Upper lobe of left lung (tissue), 4 donors: ENCODE measurements around the gene SERTM1.

Experiments
- EP300 ChIP-seq, 4 donors: sonication (generic); formaldehyde crosslinking; IDR thresholded peaks; one replicate each; pipeline ENCODE4 v1.5.1; 2017; ENCODE audit warnings: antibody characterized with exemption in 4 of 4, control low read depth in 2 of 4
- POLR2A ChIP-seq, 4 donors: fragments of 450-650 bp; IDR thresholded peaks; one replicate each; pipeline ENCODE4 v1.5.1; 2016 to 2017; ENCODE audit warnings: antibody characterized with exemption in 4 of 4, mild to moderate bottlenecking in 2 of 4
- POLR2AphosphoS5 ChIP-seq, 2 donors: sonication (generic); formaldehyde crosslinking; IDR thresholded peaks; one replicate each; pipeline ENCODE4 v1.5.1; 2017; ENCODE audit warnings: antibody characterized with exemption in 2 of 2
- TF ChIP-seq, protein P1 (sequence below), 6 experiments: fragments of 450-650 bp in 4 of 6; fragments of 200-600 bp in 2 of 6; sonication (generic) in 2 of 6; IDR thresholded peaks; one replicate each; pipeline ENCODE4 v1.5.1; 2016 to 2019; ENCODE audit warnings: antibody characterized with exemption in 6 of 6

DNA sequence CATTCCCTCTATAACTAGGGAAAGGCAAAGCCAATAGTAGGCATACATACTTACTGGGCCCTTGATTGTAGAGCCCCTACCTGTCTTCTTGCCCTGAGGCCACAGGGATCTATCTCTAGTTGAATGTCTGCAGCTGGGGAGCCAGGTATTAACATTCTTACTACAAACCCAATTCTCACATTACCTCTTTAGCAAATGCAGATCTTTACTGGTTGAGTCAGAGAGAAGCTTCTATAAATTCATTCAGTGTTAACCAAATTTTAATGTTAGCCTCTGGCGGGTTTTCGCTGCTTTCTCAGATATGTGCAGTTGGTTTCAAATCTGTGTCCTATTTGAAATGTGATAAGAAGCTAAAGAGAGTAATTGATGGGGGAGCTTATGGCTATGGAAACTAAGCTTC lies 43.2 kb downstream of the SERTM1 start:
- TF ChIP-seq, protein P1, sequence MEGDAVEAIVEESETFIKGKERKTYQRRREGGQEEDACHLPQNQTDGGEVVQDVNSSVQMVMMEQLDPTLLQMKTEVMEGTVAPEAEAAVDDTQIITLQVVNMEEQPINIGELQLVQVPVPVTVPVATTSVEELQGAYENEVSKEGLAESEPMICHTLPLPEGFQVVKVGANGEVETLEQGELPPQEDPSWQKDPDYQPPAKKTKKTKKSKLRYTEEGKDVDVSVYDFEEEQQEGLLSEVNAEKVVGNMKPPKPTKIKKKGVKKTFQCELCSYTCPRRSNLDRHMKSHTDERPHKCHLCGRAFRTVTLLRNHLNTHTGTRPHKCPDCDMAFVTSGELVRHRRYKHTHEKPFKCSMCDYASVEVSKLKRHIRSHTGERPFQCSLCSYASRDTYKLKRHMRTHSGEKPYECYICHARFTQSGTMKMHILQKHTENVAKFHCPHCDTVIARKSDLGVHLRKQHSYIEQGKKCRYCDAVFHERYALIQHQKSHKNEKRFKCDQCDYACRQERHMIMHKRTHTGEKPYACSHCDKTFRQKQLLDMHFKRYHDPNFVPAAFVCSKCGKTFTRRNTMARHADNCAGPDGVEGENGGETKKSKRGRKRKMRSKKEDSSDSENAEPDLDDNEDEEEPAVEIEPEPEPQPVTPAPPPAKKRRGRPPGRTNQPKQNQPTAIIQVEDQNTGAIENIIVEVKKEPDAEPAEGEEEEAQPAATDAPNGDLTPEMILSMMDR (IDR thresholded peaks at IDR 0.05) = no peak
- TF ChIP-seq POLR2AphosphoS5 (IDR thresholded peaks at IDR 0.05) = no peak
- TF ChIP-seq POLR2A (IDR thresholded peaks at IDR 0.05) = no peak
- no peak for TF ChIP-seq EP300 (IDR thresholded peaks at IDR 0.05)
